Measurements from ENCODE around the gene WDFY3. TPM values are rescaled to one million over a fixed set of nuclear protein-coding genes. Genes with fewer than 3 reads are reported as not detected.
"Not testable (repeated sequence)": the region's sequence is repeated elsewhere in the genome, so short reads cannot be mapped to it uniquely, and the experiment has no call there.

The WDFY3 gene
- polyA plus RNA-seq, 12 donors = 18.3 to 44.7 (median 24.5) TPM; not detected in 1

- DNase-seq = no peak
Measured at GRCh38 chr4:84680956-84681355, 285.5 kb downstream of the WDFY3 start.

DNA sequence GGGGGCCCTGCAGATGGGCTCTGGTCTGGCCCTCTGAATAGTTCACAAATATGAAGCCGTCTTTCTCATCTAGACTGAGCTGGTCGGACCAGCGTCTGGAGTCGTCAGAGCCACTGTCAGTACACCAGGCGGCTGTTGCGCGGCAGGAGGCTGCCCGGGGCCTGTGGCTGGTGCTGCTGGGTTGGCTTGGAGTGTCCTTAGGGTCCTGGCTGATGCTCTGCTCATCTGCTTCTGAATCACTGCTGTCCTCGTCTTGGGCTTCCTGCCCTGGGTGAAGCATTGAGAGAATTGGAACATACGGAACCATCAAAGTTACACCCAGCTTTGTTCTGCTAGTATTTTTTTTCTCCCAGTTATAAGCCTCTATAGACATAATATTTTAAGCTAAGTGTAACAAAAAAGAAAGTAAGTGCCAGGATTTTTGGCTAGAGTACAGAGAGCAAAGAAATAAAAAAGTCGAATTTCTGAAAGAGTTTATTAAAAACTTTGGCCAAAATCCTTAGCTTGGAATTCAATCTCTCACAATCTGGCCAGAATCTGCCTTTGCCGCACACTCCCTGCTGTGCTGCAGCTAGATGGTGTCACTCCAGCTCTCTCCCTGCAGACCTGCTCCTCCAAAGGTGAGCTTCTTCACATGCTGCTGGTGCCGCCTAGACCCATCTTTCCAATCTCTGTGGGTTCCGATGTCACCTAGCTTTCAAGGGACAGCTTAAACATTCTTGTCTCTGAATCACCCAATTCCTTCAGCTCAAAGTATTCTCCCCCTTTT, 287.3 kb downstream of the WDFY3 start:
- no peak for DNase-seq

DNA sequence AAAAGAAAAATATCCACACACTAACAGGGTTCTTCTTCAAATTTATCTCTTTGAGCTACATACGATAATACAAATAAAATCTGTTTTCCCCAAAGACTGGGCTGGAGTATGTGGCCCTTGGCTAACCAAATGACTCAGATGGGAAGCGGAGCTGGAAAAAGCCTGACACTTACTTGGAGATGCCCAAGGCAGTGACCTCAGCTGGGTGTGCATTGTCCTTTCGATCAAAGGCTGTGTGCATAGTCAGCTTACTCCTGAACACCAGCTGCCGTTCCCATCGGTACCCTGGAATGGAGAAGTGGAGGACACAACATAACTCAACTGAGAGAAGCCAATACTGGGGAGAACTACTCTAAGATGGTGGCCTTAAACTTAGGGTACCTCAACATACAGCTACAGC, 288.5 kb downstream of the WDFY3 start:
- DNase-seq = no peak

DNA sequence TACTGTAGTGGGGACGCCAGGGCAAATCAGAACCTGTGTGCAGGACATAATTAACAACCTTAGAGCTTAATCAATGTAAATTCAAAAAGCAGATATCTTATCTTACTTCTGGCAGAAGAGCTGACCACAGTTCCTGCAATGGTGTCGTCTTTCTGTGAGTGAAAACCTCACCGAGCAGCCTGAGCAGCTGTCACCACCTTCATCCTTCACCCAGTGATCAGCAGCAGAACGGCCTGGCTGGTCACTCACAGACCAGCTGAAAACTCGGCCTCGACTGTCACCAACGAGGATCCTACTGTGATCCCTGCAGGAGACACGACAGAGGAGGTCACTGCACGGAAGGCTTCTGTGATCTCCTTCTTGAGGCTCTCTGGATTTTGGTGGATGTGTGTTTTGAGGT, 289.4 kb downstream of the WDFY3 start:
- no peak for DNase-seq

DNA sequence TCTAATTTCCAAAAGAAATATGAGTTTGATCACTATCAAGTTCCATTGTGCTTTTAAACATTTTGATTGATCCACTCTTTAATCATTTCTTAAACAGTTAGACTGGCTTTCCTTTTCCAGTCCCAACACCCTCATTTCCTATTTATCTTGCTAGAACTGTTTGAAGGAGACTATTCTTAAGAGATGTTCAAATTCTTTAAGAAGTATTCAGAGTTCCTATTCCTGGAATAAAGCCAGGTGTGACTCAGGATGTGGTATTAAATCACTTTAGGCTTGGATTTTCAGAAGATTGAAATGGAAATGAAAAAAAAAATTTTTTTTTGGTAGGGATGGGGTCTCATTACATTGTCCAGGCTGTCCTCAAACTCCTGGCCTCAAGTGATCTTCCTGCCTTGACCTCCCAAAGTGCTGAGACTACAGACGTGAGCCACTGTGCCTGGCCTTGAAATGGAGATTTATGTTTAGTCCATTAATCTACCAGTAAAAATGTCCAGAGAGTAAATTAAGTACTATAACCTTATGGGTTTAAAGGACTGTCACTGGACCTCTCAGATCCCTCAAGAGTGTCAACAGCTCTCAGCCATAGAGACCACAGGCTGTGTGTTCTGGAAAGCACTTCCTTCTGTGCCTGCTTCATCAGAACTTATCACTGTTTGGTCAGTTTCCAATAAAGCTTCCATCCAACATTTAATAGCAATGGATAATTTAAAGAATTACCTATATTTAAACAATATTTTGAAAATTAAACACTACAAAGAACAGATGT, 292.8 kb downstream of the WDFY3 start:
- no peak for DNase-seq

DNA sequence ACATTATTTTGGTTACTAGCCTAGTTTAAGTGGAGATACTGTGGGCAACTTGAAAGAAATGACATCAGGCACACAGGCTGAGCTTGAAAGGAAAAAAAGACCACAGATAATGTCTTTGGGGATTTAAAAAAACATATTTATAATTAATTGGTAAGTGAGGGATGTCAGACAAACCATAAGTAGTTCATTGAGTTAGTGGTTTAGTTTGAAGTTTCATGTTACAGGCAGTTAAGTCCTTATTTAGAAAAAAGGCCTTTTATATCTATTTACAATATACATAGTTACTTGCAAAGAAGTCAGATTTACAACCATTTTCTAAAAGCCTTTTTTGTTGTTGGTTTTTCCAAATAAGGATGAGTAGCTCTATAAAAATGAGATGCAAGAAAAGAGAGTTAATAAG, 294.3 kb downstream of the WDFY3 start:
- DNase-seq = no peak

DNA sequence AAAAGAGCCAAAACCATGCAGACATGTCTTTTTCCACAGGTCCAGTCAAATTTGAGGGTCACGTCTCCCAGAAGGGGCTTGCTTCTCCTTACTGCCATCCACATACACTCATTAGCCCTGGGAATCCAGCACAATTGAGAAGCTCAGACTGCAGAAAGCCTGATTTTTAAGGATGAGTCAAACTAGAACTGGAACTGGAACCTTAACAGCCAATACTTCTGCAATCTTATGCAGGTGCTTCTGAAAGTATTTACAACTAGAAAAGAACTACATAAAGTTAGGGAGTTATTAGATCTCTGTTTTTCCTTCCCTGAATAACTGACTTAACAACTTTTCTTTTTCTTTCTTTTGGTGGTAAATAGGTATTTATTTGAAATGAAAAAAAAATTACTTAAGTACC, 297.3 kb downstream of the WDFY3 start:
- no peak for DNase-seq

DNA sequence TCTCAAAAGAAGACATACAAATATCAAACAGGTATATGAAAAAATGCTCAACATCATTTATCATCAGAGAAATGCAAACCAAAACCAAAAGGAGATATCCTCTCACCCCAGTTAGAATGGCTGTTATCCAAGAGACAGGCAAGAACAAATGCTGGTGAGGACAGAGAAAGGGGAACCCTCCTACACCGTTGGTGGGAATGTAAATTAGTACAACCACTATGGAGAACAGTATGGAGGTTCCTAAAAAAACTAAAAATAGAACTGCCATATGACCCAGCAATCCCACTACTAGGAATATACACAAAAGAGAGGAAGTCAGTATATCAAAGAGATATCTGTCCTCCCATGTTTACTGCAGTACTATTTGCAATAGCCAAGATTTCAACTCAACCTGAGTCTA, 300.1 kb downstream of the WDFY3 start:
- no peak for DNase-seq

DNA sequence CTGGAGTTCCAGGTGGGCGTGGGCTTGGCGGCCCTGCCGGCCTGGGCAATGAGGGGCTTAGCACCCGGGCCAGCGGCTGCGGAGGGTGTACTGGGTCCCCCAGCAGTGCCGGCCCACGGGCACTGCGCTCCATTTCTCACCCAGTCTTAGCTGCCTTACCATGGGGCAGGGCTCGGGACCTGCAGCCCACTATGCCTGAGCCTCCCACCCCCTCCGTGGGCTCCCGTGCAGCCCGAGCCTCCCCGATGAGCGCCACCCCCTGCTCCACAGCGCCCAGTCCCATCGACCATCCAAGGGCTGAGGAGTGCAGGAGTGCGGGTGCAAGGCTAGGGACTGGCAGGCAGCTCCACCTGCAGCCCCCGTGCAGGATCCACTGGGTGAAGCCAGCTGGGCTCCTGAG, 301.7 kb downstream of the WDFY3 start:
- not testable (repeated sequence) for DNase-seq

- DNase-seq = no peak
Measured at GRCh38 chr4:84661191-84661939, 305.1 kb downstream of the WDFY3 start.

DNA sequence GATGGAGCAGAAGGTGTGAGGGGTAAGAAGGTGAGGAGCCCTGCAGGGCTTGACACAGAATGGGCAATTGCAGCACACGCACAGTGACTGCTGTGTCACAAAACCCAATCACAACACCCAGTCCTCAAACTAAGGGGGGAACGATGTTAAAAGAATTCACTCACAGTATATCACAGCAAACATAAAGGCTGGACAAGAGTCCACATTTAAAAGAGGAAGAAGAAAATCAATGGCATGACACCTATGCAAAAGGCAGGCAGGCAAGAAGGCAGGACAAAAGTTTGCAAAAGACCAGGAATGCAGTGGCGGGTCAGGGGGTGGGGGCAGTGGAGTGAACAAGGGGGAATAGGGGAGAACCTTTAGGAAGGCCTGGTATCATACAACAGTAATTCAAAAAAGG, 305.9 kb downstream of the WDFY3 start:
- DNase-seq = no peak

- DNase-seq = no peak
Measured at GRCh38 chr4:84652478-84652877, 314.0 kb downstream of the WDFY3 start.

DNA sequence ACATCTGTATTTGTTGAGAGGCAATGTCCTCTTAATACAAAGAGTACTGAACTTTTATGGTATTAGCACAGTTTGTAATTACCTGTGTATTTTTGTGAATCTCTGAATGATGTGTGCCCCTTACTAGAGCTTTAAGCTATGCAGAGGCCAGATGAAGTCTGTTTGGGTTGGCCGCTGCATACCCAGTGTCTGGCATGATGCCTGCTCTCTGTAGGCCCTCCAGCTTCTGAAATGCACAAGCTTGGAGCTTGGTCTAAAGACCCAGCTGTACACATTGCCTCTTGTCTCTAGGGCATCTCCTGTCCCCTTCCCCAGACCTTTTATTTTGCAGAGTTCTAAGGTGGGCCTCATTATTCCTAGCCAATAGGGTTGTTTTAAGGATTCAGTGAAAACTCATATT, 315.0 kb downstream of the WDFY3 start:
- DNase-seq = no peak

GRCh38 chr4:84648863-84649647, 317.4 kb downstream of the WDFY3 start:
- no peak for DNase-seq

DNA sequence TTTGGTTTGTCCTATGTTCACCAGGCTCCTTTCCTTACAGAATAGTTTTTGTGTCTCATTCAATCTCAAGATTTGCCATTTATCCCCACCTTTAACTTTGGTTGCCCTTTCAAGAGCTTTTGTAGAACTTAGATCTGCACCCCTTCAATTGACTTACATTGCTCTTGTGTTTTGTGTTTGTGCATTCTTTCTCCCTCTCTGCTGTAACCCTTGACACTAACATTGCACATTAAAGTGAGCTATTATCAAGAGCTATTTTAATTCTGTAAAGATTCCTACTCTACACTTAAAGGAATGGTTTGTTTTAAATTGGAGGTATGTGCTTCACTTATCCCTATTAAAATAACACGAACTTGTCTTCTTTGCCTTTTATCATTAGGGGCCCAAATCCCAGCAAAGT, 318.3 kb downstream of the WDFY3 start:
- DNase-seq = no peak

DNA sequence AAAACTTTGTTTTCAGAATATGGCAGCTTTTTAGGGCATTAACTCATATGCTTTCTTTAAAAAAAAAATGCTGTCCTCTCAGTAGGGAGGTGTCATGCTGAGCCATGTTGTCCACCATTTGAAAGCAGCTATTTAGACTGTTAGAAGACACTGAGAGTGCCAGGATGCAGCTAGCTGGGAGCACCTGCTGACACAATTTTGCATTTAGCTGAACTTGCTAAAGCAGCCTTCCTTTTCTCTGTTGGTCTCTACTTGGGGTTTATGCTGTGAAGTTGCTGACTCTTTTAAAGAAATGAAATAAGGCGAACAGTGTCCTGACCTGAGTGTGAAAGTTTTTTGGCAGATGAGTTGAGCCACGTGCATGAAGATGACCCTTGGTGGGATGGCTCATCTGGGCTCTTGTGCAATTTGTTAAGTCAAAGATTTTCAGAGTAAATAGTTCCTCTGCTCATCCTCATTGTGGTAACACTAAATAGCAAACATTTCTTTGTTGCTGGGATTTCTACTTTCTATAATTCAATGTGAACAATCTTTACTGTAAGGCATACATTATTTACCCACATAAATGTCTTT, 319.1 kb downstream of the WDFY3 start:
- DNase-seq = no peak

DNA sequence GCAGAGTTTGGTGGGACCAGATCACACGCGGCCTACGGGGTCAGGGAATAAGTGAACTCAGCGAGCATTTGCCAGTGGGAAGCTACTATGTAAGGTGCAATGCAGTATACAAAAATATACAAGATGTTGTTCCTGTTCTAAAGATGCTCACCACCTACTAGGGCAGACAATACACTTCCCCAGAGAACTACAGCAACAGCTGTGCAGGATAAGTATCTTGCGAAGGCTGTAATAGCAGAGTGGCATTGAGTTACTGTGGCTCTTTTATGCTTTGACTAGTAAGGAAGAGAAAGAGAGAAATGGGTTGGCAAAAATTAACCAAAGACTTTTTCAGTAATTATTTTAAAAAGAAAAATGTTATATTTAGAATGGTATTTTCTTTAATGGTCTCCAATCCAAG, 322.4 kb downstream of the WDFY3 start:
- DNase-seq = no peak

DNA sequence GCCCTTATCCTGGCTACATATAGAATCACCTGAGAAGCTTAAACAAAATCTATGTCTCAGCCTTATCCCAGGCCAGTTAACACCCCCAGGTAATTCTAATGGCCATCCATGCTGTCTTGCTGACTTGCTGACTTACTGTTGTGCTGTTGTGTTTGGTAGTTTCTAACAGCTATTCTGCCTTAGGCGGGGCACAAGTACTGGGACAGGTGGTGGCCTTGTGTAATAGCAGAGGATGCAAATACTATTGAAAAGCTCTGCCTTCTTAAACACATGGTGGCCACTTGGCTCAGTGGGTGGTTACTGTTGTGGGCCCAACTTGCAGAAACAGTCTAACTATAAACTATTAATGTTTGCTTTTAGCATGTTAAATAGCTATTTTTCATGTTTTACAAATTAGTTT, 327.3 kb downstream of the WDFY3 start:
- no peak for DNase-seq

GRCh38 chr4:84638092-84638491, 328.4 kb downstream of the WDFY3 start:
- no peak for DNase-seq

GRCh38 chr4:84634961-84635360, 331.5 kb downstream of the WDFY3 start:
- DNase-seq = no peak

GRCh38 chr4:84632092-84632491, 334.4 kb downstream of the WDFY3 start:
- DNase-seq = no peak

DNA sequence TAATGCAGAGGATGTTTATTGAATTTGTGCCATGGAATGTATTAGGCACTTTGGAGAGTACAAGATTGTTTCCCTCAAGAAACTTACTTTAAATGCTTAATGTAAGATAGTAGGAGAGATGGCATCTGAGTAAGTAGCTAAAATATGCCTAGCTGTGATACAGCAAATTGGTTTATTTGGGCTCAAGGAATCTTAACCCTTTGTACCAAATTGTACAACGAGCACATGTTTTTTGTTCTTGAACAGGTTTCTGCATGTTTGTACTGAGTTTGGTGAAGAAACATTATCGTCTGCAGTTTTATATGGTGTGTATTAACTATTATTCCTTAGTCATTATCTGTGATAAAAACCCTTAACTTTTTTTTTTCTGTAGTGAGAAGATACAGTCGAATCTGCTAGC, 334.9 kb downstream of the WDFY3 start:
- no peak for DNase-seq
